HCT116 (cell line): ENCODE results near the gene CBFA2T3. TPM values are rescaled to one million over a fixed set of nuclear protein-coding genes. Genes with fewer than 3 reads are reported as not detected.

Experiments
- ATAC-seq: fragments of 200-7000 bp; cut with Tn5 transposase; 2 replicates; pipeline ENCODE4 v1.9.1; 2020; ENCODE audit warnings: mild to moderate bottlenecking, moderate library complexity
- BruUV-seq: library from RNA; stranded (reverse); fragments of 400-500 nt; replicated peaks from 2 replicates; lab custom pipeline; 2021; lab: Mats Ljungman, UMichigan
- CTCF ChIA-PET: fragments of 300-600 bp; sonication (Branson Sonifier 250); formaldehyde crosslinking; loops from one replicate; lab custom pipeline; 2021; ENCODE audit warnings: antibody characterized with exemption; lab: Charles Lee
- POLR2A ChIA-PET: fragments of 300-600, 350-600 bp; sonication (Branson Sonifier 250); formaldehyde crosslinking; loops from one replicate; lab custom pipeline; 2021; ENCODE audit warnings: antibody characterized with exemption; lab: Charles Lee
- RAD21 ChIA-PET, 2 experiments: fragments of 300-600 bp; sonication (Branson Sonifier 250); formaldehyde crosslinking; loops; one replicate each; lab custom pipeline; 2023; ENCODE audit warnings: low total read pairs in 2 of 2; ENCODE audit not compliant: uncharacterized antibody in 2 of 2, unreplicated experiment in 2 of 2, low non-redundant PET in 1 of 2; lab: Charles Lee
- DNase-seq: peaks from one replicate; pipeline ENCODE4 v3.0.0-alpha.2; 2010; ENCODE audit warnings: low read depth, low spot score
- H2AFZ ChIP-seq: fragments of 200-600 bp; shearing (Covaris generic), sonication (generic); 2 replicates; pipeline ENCODE4 v1.6.1; 2017; ENCODE audit warnings: low read depth, mixed run types, mixed read lengths, antibody characterized with exemption, low read length; ENCODE audit not compliant: poor library complexity, severe bottlenecking
- H3K27ac ChIP-seq: 2 replicates; pipeline ENCODE4 v1.5.1; 2012; ENCODE audit warnings: low read depth, low read length
- H3K27me3 ChIP-seq: fragments of 200-600 bp; sonication (generic); 2 replicates; pipeline ENCODE4 v1.6.1; 2016; ENCODE audit warnings: mixed run types, low read length, mixed read lengths; ENCODE audit not compliant: insufficient read depth
- H3K36me3 ChIP-seq, 2 experiments: fragments of 200-500 bp in 1 of 2; fragments of 200-600 bp in 1 of 2; sonication (Bioruptor generic) in 1 of 2; sonication (generic) in 1 of 2; 2 replicates each; pipeline versions ENCODE4 v1.5.1 to v1.6.1; 2014 to 2016; ENCODE audit warnings: low read length in 2 of 2, inconsistent platforms in 1 of 2, mixed read lengths in 1 of 2, mixed run types in 1 of 2; ENCODE audit not compliant: insufficient read depth in 2 of 2, control insufficient read depth in 1 of 2
- H3K4me1 ChIP-seq, 2 experiments: fragments of 200-600 bp in 1 of 2; sonication (generic) in 1 of 2; 2 replicates each; pipeline versions ENCODE4 v1.5.1 to v1.6.1; 2012 to 2017; ENCODE audit warnings: low read length in 2 of 2, inconsistent platforms in 1 of 2, mild to moderate bottlenecking in 1 of 2, mixed read lengths in 1 of 2, mixed run types in 1 of 2, moderate library complexity in 1 of 2; ENCODE audit not compliant: insufficient read depth in 2 of 2, control insufficient read depth in 1 of 2
- H3K4me2 ChIP-seq: fragments of 200-600 bp; sonication (generic); 2 replicates; pipeline ENCODE4 v1.6.1; 2017; ENCODE audit warnings: mixed run types, low read length, mixed read lengths
- H3K4me3 ChIP-seq, 2 experiments: fragments of 200-600 bp in 1 of 2; sonication (generic) in 1 of 2; replicated peaks in 1 of 2; 2 replicates each; pipeline ENCODE4 v1.5.1; 2011 to 2016; ENCODE audit warnings: low read length in 2 of 2, control low read depth in 1 of 2, low read depth in 1 of 2, mild to moderate bottlenecking in 1 of 2, mixed read lengths in 1 of 2, mixed run types in 1 of 2
- H3K79me2 ChIP-seq: fragments of 200-600 bp; sonication (generic); 2 replicates; pipeline ENCODE4 v1.6.1; 2017; ENCODE audit warnings: mild to moderate bottlenecking, mixed run types, low read length, moderate library complexity, mixed read lengths; ENCODE audit not compliant: insufficient read depth
- H3K9ac ChIP-seq: fragments of 200-600 bp; sonication (generic); 2 replicates; pipeline ENCODE4 v1.6.1; 2016; ENCODE audit warnings: low read length, mixed read lengths
- H3K9me2 ChIP-seq: fragments of 200-600 bp; sonication (generic), shearing (Covaris generic); 2 replicates; pipeline ENCODE4 v1.6.1; 2017; ENCODE audit warnings: mixed run types, mild to moderate bottlenecking, moderate library complexity; ENCODE audit not compliant: insufficient read depth
- H3K9me3 ChIP-seq, 2 experiments: fragments of 200-500 bp in 1 of 2; fragments of 200-600 bp in 1 of 2; sonication (Bioruptor generic) in 1 of 2; sonication (generic) in 1 of 2; 2 replicates each; pipeline ENCODE4 v1.6.1; 2014 to 2017; ENCODE audit warnings: low read length in 2 of 2, mixed read lengths in 2 of 2, inconsistent platforms in 1 of 2, low read depth in 1 of 2, mild to moderate bottlenecking in 1 of 2, mixed run types in 1 of 2, moderate library complexity in 1 of 2; ENCODE audit not compliant: control insufficient read depth in 1 of 2, insufficient read depth in 1 of 2
- H4K20me1 ChIP-seq: fragments of 200-600 bp; sonication (generic), shearing (Covaris generic); 2 replicates; pipeline ENCODE4 v1.6.1; 2017; ENCODE audit warnings: mixed run types, mild to moderate bottlenecking, moderate library complexity; ENCODE audit not compliant: insufficient read depth
- CTCF ChIP-seq, 3 experiments: fragments of 200-600 bp in 1 of 3; sonication (generic) in 1 of 3; IDR thresholded peaks in 2 of 3; conservative IDR thresholded peaks in 1 of 3; 2 replicates each; pipeline ENCODE4 v1.5.1; 2012 to 2017; ENCODE audit warnings: low read depth in 2 of 3, low read length in 2 of 3, antibody characterized with exemption in 1 of 3, borderline replicate concordance in 1 of 3, control low read depth in 1 of 3, mild to moderate bottlenecking in 1 of 3, mixed read lengths in 1 of 3, mixed run types in 1 of 3, moderate library complexity in 1 of 3; ENCODE audit not compliant: insufficient read depth in 1 of 3
- EGR1 ChIP-seq: IDR thresholded peaks from 2 replicates; pipeline ENCODE4 v1.6.1; 2012; ENCODE audit warnings: low read depth
- ELF1 ChIP-seq: IDR thresholded peaks from 2 replicates; pipeline ENCODE4 v1.6.1; 2012; ENCODE audit warnings: low read depth, borderline replicate concordance
- EZH2 ChIP-seq: fragments of 200-600 bp; sonication (generic); IDR thresholded peaks from 2 replicates; pipeline ENCODE4 v1.6.1; 2017; ENCODE audit warnings: antibody characterized with exemption, mixed run types
- EZH2phosphoT487 ChIP-seq: fragments of 200-600 bp; IDR thresholded peaks from 2 replicates; pipeline ENCODE4 v1.6.1; 2018; ENCODE audit warnings: antibody characterized with exemption, borderline replicate concordance
- FOSL1 ChIP-seq: IDR thresholded peaks from 2 replicates; pipeline ENCODE4 v1.6.1; 2012; ENCODE audit warnings: low read depth
- REST ChIP-seq: IDR thresholded peaks from 2 replicates; pipeline ENCODE4 v1.6.1; 2012; ENCODE audit warnings: low read depth
- SIN3A ChIP-seq: IDR thresholded peaks from 2 replicates; pipeline ENCODE4 v1.6.1; 2012; ENCODE audit warnings: low read depth
- TCF7L2 ChIP-seq: IDR thresholded peaks from 2 replicates; pipeline ENCODE4 v1.7.0; 2011; ENCODE audit warnings: borderline replicate concordance, inconsistent platforms; ENCODE audit not compliant: insufficient read depth, insufficient read length; ENCODE audit errors: extremely low read depth
- YY1 ChIP-seq: IDR thresholded peaks from 2 replicates; pipeline ENCODE4 v1.6.1; 2011; ENCODE audit warnings: low read length, low read depth, moderate library complexity, mild to moderate bottlenecking; ENCODE audit not compliant: insufficient replicate concordance; ENCODE audit errors: extremely low read depth
- ZBTB33 ChIP-seq: IDR thresholded peaks from 2 replicates; pipeline ENCODE4 v1.6.1; 2011; ENCODE audit warnings: mild to moderate bottlenecking, low read length, moderate library complexity; ENCODE audit not compliant: insufficient replicate concordance; ENCODE audit errors: extremely low read depth
- ZFX ChIP-seq: fragments of 450-650 bp; IDR thresholded peaks from 2 replicates; pipeline ENCODE4 v1.6.1; 2017
- intact Hi-C: fragments of 100-400 bp; cut with micrococcal nuclease; formaldehyde crosslinking; loops from 2 replicates; pipeline ENCODE4 v1.10.0; 2022
- total RNA-seq: library from RNA; stranded (reverse); gene quantifications from one replicate; pipeline ENCODE4 v1.2.1, GENCODE V29; 2021; ENCODE audit not compliant: unreplicated experiment
- TF ChIP-seq, protein P1 (sequence below): IDR thresholded peaks from 2 replicates; pipeline ENCODE4 v1.6.1; 2012

Gene CBFA2T3
- total RNA-seq, 1 experiment from 2014 or later = 19.1 TPM

GRCh38 chr16:88938777-88939244 is 38.2 kb downstream of the CBFA2T3 start:
- H3K79me2 ChIP-seq = peaks cover 7% of the 10 kb centered on the region; the same call in 1 of the 2 replicates
- RAD21 ChIA-PET = no interaction called here
- no peak overlapping the region for H3K4me2 ChIP-seq
- no peaks in the 10 kb centered on the region for H4K20me1 ChIP-seq
- POLR2A ChIA-PET = no interaction called here
- no TSS peak for BruUV-seq
- DNase-seq (no peak), ATAC-seq (no peak)
- H3K4me1 ChIP-seq = peaks cover 3 to 29% of the 10 kb centered on the region in 2 experiments; a peak in 3 of 4 replicates
- H3K36me3 ChIP-seq = no peaks in the 10 kb centered on the region
- CTCF ChIA-PET = no interaction called here
- intact Hi-C loops = no loop called here
- H2AFZ ChIP-seq = no peak overlapping the region
- H3K9me3 ChIP-seq = no peaks in the 10 kb centered on the region
- H3K27ac ChIP-seq = no peak overlapping the region
- H3K9ac ChIP-seq = no peak overlapping the region
- no peaks in the 10 kb centered on the region for H3K27me3 ChIP-seq
- TF ChIP-seq ELF1 (no peak), CTCF (IDR thresholded peaks at IDR 0.05 in 2 of 3, conservative IDR thresholded peaks at IDR 0.05 in 1 of 3; ENCODE audit: borderline replicate concordance in 1 of 3, insufficient read depth in 1 of 3, low read depth in 2 of 3, low read length in 2 of 3) (no peak), SIN3A (no peak), EZH2 (no peak), REST (no peak), ZFX (no peak), ZBTB33 (no peak), FOSL1 (no peak), EGR1 (no peak), TCF7L2 (no peak), YY1 (no peak), EZH2phosphoT487 (no peak)
- TF ChIP-seq, protein P1, sequence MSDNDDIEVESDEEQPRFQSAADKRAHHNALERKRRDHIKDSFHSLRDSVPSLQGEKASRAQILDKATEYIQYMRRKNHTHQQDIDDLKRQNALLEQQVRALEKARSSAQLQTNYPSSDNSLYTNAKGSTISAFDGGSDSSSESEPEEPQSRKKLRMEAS = no peak
- H3K4me3 ChIP-seq = no peak overlapping the region
- H3K9me2 ChIP-seq = no peaks in the 10 kb centered on the region
